Measurements from ENCODE around the gene CPM. TPM values are rescaled to one million over a fixed set of nuclear protein-coding genes. Genes with fewer than 3 reads are reported as not detected.
"Not testable (repeated sequence)": the region's sequence is repeated elsewhere in the genome, so short reads cannot be mapped to it uniquely, and the experiment has no call there.

CPM gene
- total RNA-seq, 1 donor from 2014 or later, result 0.40 TPM

- DNase-seq (ENCODE audit: low read depth, low spot score), result no peak
Observed at GRCh38 chr12:68880660-68881325, 52.2 kb downstream of the CPM start.

DNA sequence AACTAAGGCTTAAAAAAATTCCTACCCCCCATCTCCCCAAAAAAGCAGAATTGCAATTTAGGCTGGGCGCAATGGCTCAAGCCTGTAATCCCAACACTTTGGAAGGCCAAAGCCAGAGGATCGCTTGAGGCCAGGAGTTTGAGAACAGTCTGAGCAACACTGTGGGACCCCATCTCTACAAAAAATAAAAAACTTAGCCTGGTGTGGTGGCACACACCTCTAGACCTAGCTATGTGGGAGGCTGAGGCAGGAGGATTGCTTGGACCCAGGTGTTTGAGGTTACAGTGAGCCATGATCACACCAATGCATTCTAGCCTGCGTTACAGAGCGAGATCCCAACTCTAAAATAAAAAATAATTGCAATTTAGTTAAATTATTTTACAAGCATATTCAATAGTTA is 54.1 kb downstream of the CPM start:
- no peak for DNase-seq (ENCODE audit: low read depth, low spot score)

- no peak for DNase-seq (ENCODE audit: low read depth, low spot score)
Observed at GRCh38 chr12:68878283-68878682, 54.7 kb downstream of the CPM start.

DNA sequence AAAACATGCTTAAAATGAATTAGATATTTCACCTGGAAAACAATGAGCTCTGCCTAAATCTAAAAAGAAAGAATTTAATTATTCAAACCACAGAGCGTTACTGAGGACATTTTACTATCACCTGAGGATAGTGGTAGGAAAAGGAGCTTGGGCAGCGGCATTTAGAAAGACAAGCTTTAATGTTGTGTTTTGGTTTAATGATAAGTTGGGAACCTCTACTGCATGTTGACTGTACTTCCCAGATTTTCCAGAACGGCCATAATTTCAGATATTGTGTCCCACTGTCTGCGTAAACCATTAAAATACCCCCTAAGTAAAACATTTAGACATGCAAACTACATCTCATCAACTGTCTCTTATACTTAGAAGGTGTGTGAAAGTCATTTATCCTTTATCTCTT is 55.4 kb downstream of the CPM start:
- no peak for DNase-seq (ENCODE audit: low read depth, low spot score)

- no peak for DNase-seq (ENCODE audit: low read depth, low spot score)
Observed at GRCh38 chr12:68876461-68876860, 56.5 kb downstream of the CPM start.

DNA sequence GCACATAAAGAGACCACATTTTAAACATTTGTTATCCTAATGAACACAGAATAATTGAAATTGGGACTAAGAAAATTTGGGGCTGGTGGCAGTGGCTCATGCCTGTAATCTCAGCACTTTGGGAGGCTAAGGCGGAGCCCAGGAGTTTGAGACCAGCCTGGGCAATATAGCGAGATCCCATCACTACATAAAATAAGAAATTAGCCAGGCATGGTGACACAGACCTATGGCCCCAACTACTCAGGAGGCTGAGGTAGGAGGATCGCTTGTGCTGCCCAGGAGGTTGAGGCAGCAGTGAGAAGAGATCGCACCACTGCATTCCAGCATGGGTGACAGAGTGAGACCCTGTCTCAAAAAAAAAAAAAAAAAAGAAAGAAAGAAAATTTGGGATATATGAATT is 59.7 kb downstream of the CPM start:
- no peak for DNase-seq (ENCODE audit: low read depth, low spot score)

DNA sequence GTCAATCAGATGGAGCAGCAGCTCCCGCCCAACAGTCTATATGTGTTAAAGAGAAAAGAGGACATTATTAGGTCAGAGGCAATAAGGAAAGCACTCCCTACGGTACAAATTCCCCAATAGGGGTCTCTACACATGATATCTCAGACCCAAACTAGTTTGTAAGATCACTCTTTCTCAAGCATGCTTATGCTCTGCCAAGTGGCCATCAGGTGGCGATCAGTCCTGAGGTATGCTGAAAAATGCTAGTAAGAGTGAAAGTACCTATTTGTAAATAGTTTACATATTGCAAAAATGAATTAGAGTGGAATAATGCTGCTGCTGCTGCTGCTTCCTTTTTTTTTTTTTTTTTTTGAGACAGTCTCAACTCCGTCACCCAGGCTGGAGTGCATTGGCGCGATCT is 61.0 kb downstream of the CPM start:
- DNase-seq (ENCODE audit: low read depth, low spot score), result no peak

- no peak for DNase-seq (ENCODE audit: low read depth, low spot score)
Observed at GRCh38 chr12:68871396-68871795, 61.6 kb downstream of the CPM start.

DNA sequence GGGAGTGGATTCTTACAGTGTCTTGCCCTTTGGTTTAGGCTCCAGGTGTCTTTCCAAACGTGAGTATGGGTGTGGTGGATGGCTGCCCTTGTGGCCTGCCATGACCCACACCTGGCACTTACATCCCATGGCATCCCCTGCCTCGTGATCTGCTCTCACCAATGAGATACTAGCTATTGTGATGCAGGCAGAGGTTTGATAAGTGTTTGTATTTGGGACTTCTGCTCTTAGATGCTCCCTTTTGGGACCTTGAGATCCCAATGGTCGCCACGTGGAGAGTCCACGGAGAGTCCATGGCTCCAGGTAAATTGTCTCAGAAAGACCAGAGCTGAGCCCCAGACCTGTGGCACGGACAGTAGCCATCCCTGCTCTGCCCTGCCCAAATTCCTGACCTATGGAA is 62.5 kb downstream of the CPM start:
- DNase-seq (ENCODE audit: low read depth, low spot score), result no peak

DNA sequence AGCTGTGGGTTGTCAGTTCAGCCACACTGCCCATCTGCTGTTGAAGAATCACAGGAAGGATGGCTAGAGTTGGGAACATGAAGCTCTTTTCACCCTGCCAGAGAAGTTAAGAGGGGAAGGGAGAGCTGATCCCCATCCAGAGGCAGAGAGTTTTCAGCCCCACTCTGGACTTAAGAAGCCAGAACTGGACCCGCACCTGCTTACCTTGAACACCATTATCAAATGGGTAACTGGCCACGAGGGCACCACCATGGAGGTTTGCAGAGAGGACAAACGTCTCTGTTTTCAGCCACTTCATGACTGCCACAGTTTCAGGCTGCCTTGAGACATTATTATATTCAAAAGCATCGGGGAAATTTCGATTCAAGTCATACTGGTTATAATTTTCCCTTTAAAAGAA is 63.0 kb downstream of the CPM start:
- DNase-seq (ENCODE audit: low read depth, low spot score), result no peak

- DNase-seq (ENCODE audit: low read depth, low spot score), result no peak
Observed at GRCh38 chr12:68868043-68868790, 64.8 kb downstream of the CPM start.

- no peak for DNase-seq (ENCODE audit: low read depth, low spot score)
Observed at GRCh38 chr12:68867606-68868005, 65.4 kb downstream of the CPM start.

- no peak for DNase-seq (ENCODE audit: low read depth, low spot score)
Observed at GRCh38 chr12:68866950-68867349, 66.0 kb downstream of the CPM start.

GRCh38 chr12:68865399-68866164 is 67.4 kb downstream of the CPM start:
- DNase-seq (ENCODE audit: low read depth, low spot score), result no peak

GRCh38 chr12:68864604-68865003 is 68.4 kb downstream of the CPM start:
- no peak for DNase-seq (ENCODE audit: low read depth, low spot score)

DNA sequence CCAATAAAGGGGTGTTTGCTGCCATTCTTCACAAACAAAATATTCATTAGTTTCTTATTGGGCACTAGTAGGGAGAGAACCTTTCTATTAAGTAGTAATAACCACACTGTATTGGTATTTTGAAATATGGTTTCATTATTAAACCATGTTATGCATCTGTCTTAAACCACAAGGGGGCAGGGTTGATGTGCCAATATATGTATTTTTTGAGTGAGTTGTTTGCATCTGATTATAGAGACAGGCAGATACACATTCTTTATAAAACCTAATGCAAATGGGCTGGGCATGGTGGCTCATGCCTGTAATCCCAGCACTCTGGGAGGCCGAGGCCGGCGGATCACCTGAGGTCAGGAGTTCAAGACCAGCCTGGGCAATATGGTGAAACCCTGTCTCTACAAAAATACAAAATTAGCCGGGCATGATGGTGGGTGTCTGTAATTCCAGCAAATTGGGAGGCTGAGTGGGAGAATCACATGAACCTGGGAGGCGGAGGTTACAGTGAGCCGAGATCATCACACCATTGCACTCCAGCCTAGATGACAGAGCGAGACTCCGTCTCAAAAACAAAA is 69.0 kb downstream of the CPM start:
- not testable (repeated sequence) for DNase-seq (ENCODE audit: low read depth, low spot score)

GRCh38 chr12:68863109-68863770 is 69.7 kb downstream of the CPM start:
- no peak for DNase-seq (ENCODE audit: low read depth, low spot score)

DNA sequence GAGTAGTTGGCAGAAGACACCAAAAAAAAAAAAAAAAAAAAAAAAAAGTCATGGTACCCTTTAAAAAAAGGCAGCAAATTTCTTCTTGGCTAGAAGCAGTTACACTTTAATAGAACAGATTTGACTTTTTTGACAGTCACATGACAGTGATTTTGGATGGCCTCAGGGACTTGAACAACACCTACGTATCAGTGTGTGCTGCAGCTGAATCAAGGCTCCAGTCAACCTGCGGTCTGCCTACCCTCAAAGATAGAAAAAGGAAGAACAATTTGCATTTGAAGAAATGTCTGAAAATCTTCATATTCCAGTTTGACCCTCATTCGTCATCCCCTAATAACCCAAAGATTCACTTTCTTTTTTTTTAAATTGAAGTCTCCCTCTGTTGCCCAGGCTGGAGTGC is 71.1 kb downstream of the CPM start:
- no peak for DNase-seq (ENCODE audit: low read depth, low spot score)

DNA sequence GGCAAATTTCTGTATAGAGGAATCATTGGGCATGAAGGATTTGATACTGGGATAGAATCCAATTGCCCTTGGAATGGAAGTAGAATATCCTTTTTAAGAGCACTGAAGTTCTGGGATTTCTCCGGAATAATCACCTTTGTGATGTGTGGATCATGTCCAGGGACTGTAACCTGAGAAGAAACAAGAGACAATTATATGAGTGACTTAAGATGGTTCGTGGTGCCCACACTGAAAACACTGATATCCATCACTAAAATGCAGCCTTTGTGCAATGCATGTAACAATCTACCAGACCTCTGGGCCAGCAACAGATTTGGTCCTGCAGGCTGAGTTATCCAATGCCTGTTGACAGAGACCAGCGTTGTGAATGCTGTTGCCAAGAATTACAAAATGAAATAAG is 76.5 kb downstream of the CPM start:
- DNase-seq (ENCODE audit: low read depth, low spot score), result no peak

DNA sequence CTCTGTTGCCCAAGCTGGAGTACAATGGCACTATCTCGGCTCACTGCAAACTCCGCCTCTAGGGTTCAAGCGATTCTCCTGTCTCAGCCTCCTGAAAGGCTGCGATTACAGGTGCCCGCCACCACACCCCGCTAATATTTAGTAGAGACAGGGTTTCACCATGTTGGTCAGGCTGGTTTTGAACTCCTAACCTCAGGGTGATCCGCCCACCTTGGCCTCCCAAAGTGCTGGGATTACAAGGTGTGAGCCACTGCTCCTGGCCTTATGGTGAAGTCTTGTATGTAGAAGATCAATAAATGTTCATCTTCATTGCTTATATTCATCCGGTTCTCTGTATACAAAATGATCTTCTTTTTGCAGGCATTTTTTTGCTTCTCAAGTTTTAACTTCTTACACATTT is 77.2 kb downstream of the CPM start:
- DNase-seq (ENCODE audit: low read depth, low spot score), result no peak

- no peak for DNase-seq (ENCODE audit: low read depth, low spot score)
Observed at GRCh38 chr12:68855111-68855510, 77.9 kb downstream of the CPM start.

GRCh38 chr12:68854554-68854953 is 78.4 kb downstream of the CPM start:
- DNase-seq (ENCODE audit: low read depth, low spot score), result no peak

All from pulmonary artery endothelial cell (primary cell).